Memory B cell (primary cell): ENCODE data around the gene GORASP1.

Source experiments
- ATAC-seq: fragments of 150-1000 bp; cut with Tn5 transposase; 2 replicates; pipeline ENCODE4 v1.10.0; 2021; ENCODE audit warnings: low read depth, mild to moderate bottlenecking, moderate library complexity
- DNase-seq, 2 donors: peaks; one replicate each; pipeline ENCODE4 v3.0.0; 2022; ENCODE audit warnings: low spot score in 2 of 2
- H3K27ac Mint-ChIP-seq: one replicate; pipeline ENCODE4 v1.8.0; 2022; ENCODE audit warnings: mild to moderate bottlenecking, moderate library complexity, mixed read lengths
- H3K27me3 Mint-ChIP-seq: one replicate; pipeline ENCODE4 v1.8.0; 2022; ENCODE audit warnings: mixed read lengths
- H3K36me3 Mint-ChIP-seq: one replicate; pipeline ENCODE4 v1.8.0; 2022; ENCODE audit warnings: mild to moderate bottlenecking, mixed read lengths
- H3K4me1 Mint-ChIP-seq: one replicate; pipeline ENCODE4 v1.8.0; 2022; ENCODE audit warnings: mixed read lengths
- H3K4me3 Mint-ChIP-seq: one replicate; pipeline ENCODE4 v1.8.0; 2022; ENCODE audit warnings: mild to moderate bottlenecking, moderate library complexity, mixed read lengths
- H3K9me3 Mint-ChIP-seq: one replicate; pipeline ENCODE4 v1.8.0; 2022; ENCODE audit warnings: mixed read lengths

The GORASP1 gene

DNA sequence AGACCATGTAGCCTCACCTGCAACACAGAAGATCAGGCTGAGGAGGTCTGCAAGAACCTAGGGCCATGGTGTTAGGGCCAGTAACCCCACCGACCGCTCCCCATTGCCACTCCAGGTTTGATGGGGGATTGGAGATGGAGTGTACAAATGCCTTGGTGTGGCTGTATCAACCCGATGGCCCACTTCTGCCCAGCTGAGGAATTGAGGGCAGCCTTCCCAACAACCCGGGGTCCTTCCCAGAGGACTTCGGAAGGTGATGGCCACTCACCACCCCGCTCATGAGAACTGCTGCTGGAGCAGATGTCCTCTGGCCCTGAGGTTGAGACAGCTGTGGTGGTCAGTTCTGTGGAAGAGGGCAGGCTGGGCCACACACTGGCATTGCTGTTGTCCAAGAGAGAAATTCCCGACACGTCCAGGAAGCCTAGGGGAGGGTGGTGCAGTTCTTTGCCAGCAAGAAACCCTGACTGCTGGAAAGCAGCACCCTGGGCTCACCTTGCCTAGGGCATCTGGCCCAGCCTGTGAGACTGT is 8.9 kb downstream of the GORASP1 start:
- ATAC-seq: no peak
- no peaks in the 10 kb centered on the region for H3K9me3 Mint-ChIP-seq
- H3K27me3 Mint-ChIP-seq: no peaks in the 10 kb centered on the region
- no peak overlapping the region for H3K27ac Mint-ChIP-seq
- H3K4me3 Mint-ChIP-seq: no peak overlapping the region
- no peak for DNase-seq
- peaks cover 15% of the 10 kb centered on the region for H3K4me1 Mint-ChIP-seq
- peaks cover 19% of the 10 kb centered on the region for H3K36me3 Mint-ChIP-seq

DNA sequence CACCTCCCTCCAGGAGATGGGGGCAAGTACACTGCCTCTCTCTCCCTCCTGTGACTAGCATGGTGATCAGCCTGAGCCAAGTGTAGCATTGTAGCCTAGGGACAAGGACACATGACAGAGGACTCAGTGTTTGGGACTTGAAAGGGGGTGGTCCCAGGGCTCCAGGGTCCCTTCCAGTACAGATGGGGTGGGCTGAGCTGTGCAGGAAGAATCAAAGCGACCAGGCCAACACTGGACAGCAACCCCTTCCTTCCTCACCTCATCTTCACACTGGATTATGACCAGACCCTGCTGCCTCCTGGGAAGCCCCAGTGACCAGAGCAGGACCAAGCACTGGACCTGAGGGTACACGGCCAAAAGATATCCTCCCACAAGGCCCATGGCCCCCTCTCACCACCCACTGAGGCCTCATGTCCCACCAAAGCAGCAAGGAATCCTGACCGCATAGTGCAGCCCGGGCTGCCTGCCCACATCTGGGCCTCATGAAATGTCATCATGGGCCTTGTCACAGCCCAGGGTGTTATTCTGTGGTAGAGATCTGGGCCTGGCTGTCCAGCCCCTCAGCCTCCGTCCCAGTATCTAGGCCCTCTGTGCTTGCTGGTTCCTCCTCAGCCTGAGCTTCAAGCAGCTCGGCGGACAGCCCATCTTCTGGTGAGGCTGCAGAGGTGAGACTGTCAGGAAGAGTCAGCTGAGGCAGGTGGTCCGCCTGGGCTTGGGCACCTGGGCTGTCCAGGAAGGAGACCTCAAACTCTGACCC is 9.5 kb downstream of the GORASP1 start:
- ATAC-seq (no peak), DNase-seq (no peak)
- H3K27me3 Mint-ChIP-seq: no peaks in the 10 kb centered on the region
- peaks cover 20% of the 10 kb centered on the region for H3K36me3 Mint-ChIP-seq
- no peaks in the 10 kb centered on the region for H3K9me3 Mint-ChIP-seq
- H3K27ac Mint-ChIP-seq: no peak overlapping the region
- peaks cover 14% of the 10 kb centered on the region for H3K4me1 Mint-ChIP-seq
- no peak overlapping the region for H3K4me3 Mint-ChIP-seq

DNA sequence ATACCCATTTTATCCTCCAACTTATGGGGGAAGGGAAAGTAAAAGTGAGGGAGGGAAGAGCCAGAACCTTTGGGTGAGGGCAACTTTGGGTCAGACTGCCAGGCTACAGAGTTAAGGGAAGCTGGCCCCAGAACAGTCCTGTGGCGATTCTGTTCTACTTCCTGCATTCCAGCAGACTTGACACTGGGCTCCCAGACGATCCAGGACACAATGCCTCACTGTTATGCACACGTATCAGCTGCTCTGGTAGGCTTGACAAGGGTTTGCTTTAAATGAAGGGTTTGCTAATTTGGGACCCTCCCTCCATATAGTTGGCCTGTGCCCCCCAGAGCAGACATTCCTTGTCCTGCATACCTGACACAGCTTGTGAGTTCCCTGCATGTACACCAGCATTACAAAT is 10.7 kb downstream of the GORASP1 start:
- DNase-seq: no peak
- no peak overlapping the region for H3K27ac Mint-ChIP-seq

DNA sequence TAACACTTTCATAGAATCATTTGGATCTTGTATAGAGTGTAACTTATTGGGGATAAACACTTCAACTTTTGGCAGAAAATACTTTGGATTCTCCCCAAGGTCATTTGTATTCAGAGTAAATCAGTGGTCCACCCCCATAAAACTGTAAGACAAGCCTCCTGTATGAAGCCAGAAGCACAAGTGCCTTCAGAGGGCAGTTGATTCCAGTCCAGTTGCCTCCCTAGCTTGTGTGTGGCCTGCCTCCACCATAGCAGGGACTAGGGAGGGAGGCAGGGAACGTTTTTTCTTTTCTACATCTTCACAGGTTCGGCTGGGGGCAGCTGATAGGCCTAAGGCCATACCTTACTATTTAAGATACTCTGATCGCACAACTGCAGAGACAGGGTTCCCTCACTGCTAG is 11.6 kb downstream of the GORASP1 start:
- H3K4me1 Mint-ChIP-seq: no peaks in the 10 kb centered on the region
- ATAC-seq: no peak
- H3K27me3 Mint-ChIP-seq: no peaks in the 10 kb centered on the region
- DNase-seq: no peak
- peak overlapping the region; percentile 45 for H3K27ac Mint-ChIP-seq
- H3K36me3 Mint-ChIP-seq: peaks cover 26% of the 10 kb centered on the region
- H3K4me3 Mint-ChIP-seq: no peak overlapping the region
- H3K9me3 Mint-ChIP-seq: no peaks in the 10 kb centered on the region

More for the DNA sequence above, 10.7 kb downstream of the GORASP1 start:
- Mint-ChIP-seq H3K9me3 (no peaks in the 10 kb centered on the region), H3K36me3 (peaks cover 26% of the 10 kb centered on the region), H3K27me3 (no peaks in the 10 kb centered on the region), H3K4me3 (no peak overlapping the region), H3K4me1 (peaks cover 6% of the 10 kb centered on the region)
- ATAC-seq: no peak

DNA sequence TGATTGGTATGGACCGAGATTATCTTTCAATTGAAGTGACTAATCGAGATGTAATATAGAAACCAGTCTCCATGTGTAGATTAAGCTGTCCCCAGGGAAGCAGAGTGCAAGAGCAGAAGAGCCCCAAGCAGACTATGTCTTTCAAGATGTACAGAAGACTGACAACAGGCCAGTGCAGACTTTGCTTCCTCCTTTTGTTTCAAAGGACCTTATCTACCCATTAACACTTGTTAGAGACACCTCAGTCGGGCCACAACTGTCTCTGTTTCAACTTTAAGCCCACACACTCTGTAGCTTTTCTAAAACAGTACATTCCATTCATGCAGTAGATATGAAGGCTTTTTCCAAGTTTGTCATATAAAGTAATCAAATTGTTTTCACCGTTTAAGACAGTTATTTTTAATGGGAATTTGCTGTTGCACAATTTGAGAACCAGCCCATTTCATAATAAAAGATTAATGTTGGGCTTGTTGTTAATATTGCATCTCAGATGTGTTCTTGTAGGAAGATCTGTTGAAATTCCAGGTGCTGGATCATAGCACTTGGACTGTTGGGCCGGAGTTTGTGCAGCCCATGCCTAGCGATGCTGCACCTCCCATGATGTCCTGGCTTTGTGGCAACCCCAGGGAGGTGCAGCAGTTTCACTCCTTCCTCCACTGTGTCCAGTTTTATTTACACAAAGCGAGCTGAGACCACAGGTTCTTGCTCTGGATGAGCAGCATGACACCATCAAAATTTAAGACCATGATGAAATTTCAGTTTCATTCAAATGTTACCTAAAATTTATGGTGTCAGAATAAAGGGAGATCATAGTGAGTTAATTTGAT is 12.4 kb downstream of the GORASP1 start:
- DNase-seq (no peak), ATAC-seq (no peak)
- Mint-ChIP-seq H3K27me3 (no peaks in the 10 kb centered on the region), H3K36me3 (peaks cover 28% of the 10 kb centered on the region), H3K27ac (peak overlapping the region; percentile 45), H3K4me1 (no peaks in the 10 kb centered on the region), H3K9me3 (no peaks in the 10 kb centered on the region), H3K4me3 (no peak overlapping the region)

DNA sequence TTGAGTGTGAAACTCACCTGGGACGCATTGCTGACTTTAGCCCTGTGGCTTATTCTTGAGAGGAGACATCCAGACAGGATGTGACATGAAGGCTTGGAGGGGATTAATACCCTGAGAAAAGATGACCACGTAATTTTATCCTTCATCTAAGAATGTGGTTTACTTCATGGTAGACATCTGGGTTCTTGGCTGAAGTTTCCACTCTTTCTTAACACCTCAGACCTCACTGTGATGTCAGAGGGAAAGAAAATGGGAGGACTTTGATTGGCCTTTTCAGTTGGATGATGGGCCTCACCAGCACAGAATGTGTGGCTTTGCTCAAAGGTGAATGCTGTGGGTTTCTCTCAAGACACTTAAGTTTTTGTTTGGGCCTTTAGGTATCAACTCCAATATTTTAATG is 16.5 kb downstream of the GORASP1 start:
- Mint-ChIP-seq H3K4me3 (no peak overlapping the region), H3K36me3 (peaks cover 34% of the 10 kb centered on the region), H3K27ac (no peak overlapping the region)

DNA sequence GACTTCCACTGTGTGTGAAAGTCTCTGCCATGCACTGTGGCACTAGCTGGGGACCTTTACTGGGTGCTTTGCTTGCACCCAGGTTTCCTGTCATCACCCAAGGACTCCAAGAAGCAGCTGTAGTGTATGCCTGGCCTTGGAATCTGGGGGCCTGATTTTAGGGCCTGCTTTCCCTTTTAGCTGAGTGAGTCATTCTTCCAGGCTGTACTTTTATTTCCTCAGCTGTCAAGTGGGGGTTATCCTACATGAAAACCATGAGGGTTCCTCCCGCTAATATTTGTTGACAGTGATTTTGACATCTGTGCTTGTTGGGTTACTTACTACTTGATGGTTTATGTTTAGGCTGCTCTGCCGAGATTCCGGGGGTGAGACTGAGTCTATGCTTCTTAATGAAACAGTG is 18.5 kb downstream of the GORASP1 start:
- H3K4me1 Mint-ChIP-seq: peaks cover 13% of the 10 kb centered on the region
- peaks cover 29% of the 10 kb centered on the region for H3K36me3 Mint-ChIP-seq
- DNase-seq: no peak
- H3K4me3 Mint-ChIP-seq: no peak overlapping the region
- H3K9me3 Mint-ChIP-seq: no peaks in the 10 kb centered on the region
- ATAC-seq: no peak
- H3K27ac Mint-ChIP-seq: no peak overlapping the region
- no peaks in the 10 kb centered on the region for H3K27me3 Mint-ChIP-seq

More for the DNA sequence above, 16.5 kb downstream of the GORASP1 start:
- Mint-ChIP-seq H3K4me1 (peaks cover 9% of the 10 kb centered on the region), H3K27me3 (no peaks in the 10 kb centered on the region), H3K9me3 (no peaks in the 10 kb centered on the region)
- ATAC-seq (no peak), DNase-seq (no peak)

DNA sequence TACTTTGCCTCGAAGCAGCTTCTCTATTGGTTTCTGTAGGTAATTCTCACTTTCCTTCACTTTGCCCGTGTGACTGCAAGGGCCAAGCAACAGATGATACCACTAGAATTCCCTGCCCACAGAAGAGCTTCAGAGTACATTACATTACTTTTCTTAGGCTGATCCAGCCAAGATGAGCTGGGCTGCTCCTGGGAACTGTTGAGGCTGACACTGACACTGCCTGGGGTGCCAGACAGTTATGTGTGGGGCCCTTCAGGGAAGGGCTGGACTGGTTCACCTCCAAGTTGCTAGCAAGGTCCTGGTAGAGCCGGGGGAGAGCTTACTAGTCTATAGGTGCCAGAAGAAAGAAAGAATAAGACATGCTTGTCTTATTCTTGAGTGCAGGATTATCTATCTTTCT is 19.0 kb downstream of the GORASP1 start:
- H3K4me3 Mint-ChIP-seq: no peak overlapping the region
- peaks cover 13% of the 10 kb centered on the region for H3K4me1 Mint-ChIP-seq
- ATAC-seq (no peak), DNase-seq (no peak)
- H3K27ac Mint-ChIP-seq: no peak overlapping the region
- H3K9me3 Mint-ChIP-seq: no peaks in the 10 kb centered on the region
- no peaks in the 10 kb centered on the region for H3K27me3 Mint-ChIP-seq
- peaks cover 29% of the 10 kb centered on the region for H3K36me3 Mint-ChIP-seq

DNA sequence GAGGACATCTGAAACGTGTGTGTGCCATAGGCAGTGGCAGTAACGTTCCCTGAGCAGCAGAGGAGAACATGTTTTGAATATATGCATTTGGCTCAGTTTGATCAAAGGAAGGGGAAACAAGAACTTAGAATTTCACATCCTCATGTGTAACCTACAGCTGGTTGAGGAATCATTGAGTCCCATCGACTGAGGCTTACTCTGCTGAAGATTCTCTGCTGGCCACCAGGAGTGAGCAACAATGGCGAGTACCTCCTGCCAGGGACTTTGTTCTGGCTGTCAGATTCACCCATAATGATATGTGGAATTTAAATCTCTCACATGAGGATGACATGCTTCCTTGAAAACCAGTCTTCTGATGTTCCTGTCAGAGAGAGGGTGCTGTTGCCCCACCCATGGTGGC is 21.3 kb downstream of the GORASP1 start:
- DNase-seq (no peak), ATAC-seq (peak; percentile 92)
- H3K27me3 Mint-ChIP-seq: no peaks in the 10 kb centered on the region
- H3K9me3 Mint-ChIP-seq: no peaks in the 10 kb centered on the region
- H3K4me1 Mint-ChIP-seq: peaks cover 15% of the 10 kb centered on the region
- H3K36me3 Mint-ChIP-seq: peaks cover 38% of the 10 kb centered on the region
- peak overlapping the region; percentile 86 for H3K27ac Mint-ChIP-seq
- H3K4me3 Mint-ChIP-seq: peak overlapping the region; percentile 8

DNA sequence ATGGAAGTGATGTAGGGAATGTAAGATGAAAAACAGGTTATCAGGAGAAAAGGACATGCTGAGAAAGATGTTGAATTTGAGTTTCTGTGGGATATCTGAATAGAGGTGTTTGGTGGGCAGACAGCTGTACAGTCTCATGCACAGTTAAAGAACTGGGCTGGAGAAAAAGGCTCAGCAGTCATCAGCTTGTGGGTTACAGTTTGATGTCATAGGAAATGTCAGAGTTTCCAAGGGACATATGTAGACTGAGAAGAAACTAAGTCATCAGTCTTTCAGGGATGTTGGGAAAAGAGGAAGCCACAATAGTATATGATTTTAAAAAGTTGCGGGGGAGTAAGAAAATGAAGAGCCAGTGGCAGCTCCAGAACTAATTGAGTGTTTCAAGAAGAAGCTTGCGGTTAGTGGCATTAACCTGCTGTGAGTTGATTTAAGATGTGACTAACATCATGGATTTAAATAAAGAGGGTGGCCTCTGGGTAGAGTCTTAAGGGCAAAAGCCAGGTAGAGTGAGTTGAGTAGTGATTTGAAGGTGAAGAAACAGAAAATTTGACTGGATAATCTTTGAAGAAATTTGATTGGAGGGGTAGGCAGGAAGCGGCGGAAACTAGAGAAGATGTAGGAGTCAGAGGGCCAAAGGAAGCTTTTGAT is 24.6 kb downstream of the GORASP1 start:
- Mint-ChIP-seq H3K27me3 (no peaks in the 10 kb centered on the region), H3K4me1 (peaks cover 20% of the 10 kb centered on the region), H3K9me3 (no peaks in the 10 kb centered on the region), H3K36me3 (peaks cover 35% of the 10 kb centered on the region), H3K4me3 (no peak overlapping the region), H3K27ac (peak overlapping the region; percentile 39)
- DNase-seq: no peak
- ATAC-seq: no peak

DNA sequence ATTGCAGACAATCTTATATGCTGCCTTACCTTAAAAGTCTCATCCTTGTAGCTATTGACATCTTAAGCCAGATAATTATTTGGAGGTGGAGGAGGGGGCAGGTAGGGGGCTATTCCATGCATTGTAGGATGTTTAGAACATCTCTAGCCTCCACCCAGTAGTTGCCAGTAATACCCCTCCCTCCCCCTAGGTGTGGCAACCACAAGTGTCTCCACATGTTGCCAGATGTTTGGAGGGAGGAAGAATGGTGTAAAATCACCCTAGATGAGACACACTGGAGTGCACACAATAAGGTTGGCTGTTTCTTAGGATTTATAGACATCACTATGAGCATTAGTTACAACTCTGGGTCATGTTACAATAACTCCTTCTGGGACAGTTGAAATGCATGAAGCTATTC is 27.4 kb downstream of the GORASP1 start:
- Mint-ChIP-seq H3K4me1 (peaks cover 7% of the 10 kb centered on the region), H3K36me3 (peaks cover 43% of the 10 kb centered on the region), H3K9me3 (no peaks in the 10 kb centered on the region), H3K4me3 (no peak overlapping the region), H3K27ac (no peak overlapping the region), H3K27me3 (no peaks in the 10 kb centered on the region)
- DNase-seq (no peak), ATAC-seq (no peak)

DNA sequence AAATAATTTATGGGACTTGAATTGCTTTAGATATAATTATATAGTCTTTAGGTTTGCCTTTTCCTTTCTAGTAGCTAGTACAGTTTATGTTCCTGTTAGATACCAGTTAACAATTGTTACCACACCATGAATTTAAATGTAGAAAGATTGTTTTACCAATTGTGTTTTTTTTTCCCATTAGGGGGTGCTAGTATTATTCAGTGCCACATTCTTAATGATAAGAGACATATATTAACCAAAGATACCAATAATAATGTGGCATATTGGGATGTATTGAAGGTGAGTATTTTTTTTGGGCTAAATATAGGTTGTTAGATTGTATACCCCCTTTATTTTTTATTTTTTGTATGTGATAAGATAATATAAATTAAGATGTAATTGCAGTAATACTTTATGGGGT is 27.9 kb downstream of the GORASP1 start:
- ATAC-seq (no peak), DNase-seq (no peak)
- Mint-ChIP-seq H3K36me3 (peaks cover 47% of the 10 kb centered on the region), H3K9me3 (no peaks in the 10 kb centered on the region), H3K4me3 (no peak overlapping the region), H3K4me1 (peaks cover 7% of the 10 kb centered on the region), H3K27me3 (no peaks in the 10 kb centered on the region), H3K27ac (no peak overlapping the region)

DNA sequence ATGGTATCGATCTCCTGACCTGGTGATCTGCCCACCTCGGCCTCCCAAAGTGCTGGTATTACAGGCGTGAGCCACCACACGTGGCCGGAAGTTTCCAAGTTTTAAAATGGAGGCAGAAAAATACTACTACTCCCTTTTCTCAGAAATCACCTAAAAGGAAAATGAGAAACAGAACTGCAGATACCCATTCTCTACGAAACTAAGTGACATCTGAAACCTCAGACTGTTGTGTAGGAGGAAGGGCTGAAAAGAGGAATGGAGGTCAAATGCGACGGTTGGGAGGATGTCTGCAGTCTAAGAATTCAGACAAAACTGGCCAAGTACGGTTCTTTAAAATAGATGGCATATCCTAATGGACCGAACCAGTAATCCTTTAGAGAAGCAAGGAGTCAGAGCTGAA is 31.5 kb downstream of the GORASP1 start:
- no peaks in the 10 kb centered on the region for H3K27me3 Mint-ChIP-seq
- H3K36me3 Mint-ChIP-seq: peaks cover 52% of the 10 kb centered on the region
- no peak overlapping the region for H3K27ac Mint-ChIP-seq
- no peak overlapping the region for H3K4me3 Mint-ChIP-seq
- peaks cover 5% of the 10 kb centered on the region for H3K4me1 Mint-ChIP-seq
- no peak for ATAC-seq
- no peaks in the 10 kb centered on the region for H3K9me3 Mint-ChIP-seq
- no peak for DNase-seq

DNA sequence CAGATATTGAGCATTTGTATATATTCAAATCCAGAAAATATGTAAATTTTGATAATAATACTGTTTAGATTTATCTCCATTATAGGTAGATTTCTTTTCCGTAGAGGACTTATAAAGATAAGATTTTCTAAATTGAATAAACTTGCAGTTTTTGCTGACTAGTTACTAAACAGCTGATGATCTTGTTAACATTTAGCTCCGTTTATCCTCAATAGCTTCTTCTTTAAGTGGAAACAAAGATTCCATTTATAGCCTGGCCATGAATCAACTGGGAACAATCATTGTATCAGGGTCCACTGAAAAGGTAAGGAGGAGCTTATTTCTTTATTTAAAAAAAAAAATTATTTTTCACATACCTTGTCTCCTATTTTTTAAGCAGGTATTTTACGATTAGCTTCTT is 38.9 kb downstream of the GORASP1 start:
- DNase-seq (no peak), ATAC-seq (no peak)
- Mint-ChIP-seq H3K9me3 (no peaks in the 10 kb centered on the region), H3K27me3 (no peaks in the 10 kb centered on the region), H3K4me1 (peaks cover 9% of the 10 kb centered on the region), H3K27ac (no peak overlapping the region), H3K4me3 (no peak overlapping the region), H3K36me3 (peaks cover 43% of the 10 kb centered on the region)
